Measurements from ENCODE around the gene MED29.
"Not testable (repeated sequence)": the region's sequence is repeated elsewhere in the genome, so short reads cannot be mapped to it uniquely, and the experiment has no call there.

MED29 gene

DNA sequence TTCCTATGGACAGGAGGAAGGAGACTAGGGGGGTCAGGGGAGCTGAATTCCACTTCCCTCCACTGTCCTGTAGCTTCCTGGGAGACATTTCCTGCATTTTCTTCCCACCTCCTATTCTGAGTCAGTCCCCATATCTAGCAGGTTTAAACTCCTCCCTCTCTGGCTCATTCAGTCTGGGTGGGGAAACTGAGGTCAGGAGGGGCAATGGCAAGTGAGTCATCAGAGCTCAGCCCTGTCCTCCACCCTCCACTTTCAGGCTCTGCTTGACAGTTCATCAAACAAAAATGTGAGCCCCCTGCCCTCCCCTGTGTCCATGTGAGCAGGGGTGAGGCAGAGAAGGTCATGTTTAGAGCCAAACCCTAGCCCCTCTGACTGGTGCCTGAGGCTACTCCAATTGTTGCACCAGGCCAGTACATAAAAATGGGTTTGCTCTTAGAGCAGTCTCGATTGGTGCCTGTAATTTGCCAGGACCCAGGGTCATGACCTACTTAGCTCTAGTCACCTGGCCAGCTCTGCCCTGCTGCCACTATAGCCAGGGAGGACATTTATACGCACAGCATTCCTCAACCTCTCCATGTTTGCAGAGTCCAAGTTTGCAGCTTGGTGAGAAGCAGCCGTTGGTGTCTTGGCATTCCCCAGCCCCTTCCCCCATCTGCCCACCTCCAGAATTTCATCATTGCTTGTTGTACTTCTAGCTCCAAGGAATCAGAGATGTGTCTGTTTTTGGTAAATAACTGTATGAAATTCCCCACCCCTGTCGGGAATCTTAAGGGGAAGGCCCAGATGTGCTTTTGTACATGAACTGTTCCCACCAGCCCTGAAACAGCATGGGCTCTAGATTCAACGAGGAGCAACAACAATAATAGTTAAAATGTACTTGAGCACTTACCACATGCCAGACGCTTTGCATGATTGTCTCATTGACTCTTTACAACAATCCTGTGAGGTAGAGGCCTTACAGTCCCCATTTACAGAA is 28.2 kb upstream of the MED29 start:
- Mint-ChIP-seq H3K9me3 (no peaks in the 10 kb centered on the region), H3K27ac (peak overlapping the region; percentile 41), H3K27me3 (no peaks in the 10 kb centered on the region), H3K4me1 (no peaks in the 10 kb centered on the region), H3K36me3 (peaks cover 11% of the 10 kb centered on the region), H3K4me3 (no peak overlapping the region)

DNA sequence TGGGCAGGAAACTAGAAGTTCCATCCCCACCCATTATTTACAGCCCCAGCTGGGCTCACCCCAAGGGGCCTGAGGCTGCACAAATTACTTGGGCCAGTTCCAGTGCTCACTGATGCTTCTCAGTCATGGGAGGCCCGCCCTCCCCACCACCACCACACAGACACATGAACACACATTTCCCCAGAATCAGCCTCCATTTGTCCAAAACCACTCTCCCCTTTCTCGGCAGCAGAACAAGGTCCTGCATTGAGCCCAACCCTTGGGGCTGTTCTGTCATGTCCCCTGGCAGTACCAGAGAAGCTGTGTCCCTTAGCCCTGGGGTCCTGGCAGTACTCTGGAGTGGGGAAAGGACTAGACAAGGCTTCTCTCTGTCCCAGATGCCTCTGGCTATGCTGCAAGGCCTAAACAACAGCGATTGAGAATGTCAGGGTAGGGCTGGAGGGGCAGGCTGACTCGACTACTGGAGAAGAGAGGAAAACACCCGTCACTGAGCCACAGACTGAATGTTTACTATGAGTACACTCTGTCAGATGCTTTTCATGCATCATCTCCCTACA is 27.2 kb upstream of the MED29 start:
- Mint-ChIP-seq H3K4me1 (no peaks in the 10 kb centered on the region), H3K27ac (no peak overlapping the region), H3K27me3 (no peaks in the 10 kb centered on the region), H3K9me3 (no peaks in the 10 kb centered on the region), H3K36me3 (peaks cover 11% of the 10 kb centered on the region), H3K4me3 (no peak overlapping the region)

DNA sequence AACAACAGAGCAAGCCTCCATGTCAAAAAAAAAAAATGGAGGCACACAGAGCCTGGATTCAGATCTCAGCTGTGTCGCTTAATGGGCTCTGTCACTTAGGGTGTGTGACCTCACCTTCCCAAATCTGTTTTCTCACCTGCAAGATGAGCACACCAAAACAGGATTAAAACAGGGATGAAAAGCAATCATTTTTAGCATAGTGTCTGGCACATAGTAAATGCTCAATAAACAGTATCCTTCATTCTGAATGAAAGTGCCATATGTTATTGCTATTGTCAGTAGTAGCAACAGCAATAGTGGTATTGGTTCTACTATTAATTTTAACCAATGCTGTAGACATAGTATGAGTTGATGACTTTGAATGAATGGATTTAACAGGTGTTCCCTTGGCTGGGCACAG is 25.6 kb upstream of the MED29 start:
- Mint-ChIP-seq H3K36me3 (peaks cover 8% of the 10 kb centered on the region), H3K27me3 (no peaks in the 10 kb centered on the region), H3K4me1 (no peaks in the 10 kb centered on the region), H3K4me3 (no peak overlapping the region), H3K27ac (no peak overlapping the region), H3K9me3 (no peaks in the 10 kb centered on the region)

DNA sequence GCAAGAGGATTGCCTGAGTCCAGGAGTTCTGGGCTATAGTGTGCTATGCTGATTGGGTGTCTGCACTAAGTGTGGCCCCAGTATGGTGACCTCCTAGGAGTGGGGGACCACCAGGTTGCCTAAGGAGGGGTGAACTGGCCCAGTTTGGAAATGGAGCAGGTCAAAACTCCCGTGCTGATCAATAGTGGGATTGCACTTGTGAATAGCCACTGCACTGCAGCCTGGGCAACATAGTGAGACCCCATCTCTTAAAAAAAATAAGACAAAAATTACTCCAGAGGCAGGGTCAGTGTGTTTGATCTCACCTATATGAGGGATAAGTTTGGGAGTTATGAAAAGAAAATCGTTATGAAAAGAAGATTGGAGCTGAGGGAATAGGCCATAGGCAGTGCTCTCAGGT is 22.0 kb upstream of the MED29 start:
- H3K9me3 Mint-ChIP-seq = no peaks in the 10 kb centered on the region
- no peak overlapping the region for H3K4me3 Mint-ChIP-seq
- no peaks in the 10 kb centered on the region for H3K4me1 Mint-ChIP-seq
- H3K27ac Mint-ChIP-seq = no peak overlapping the region
- peaks cover 10% of the 10 kb centered on the region for H3K36me3 Mint-ChIP-seq
- H3K27me3 Mint-ChIP-seq = no peaks in the 10 kb centered on the region

DNA sequence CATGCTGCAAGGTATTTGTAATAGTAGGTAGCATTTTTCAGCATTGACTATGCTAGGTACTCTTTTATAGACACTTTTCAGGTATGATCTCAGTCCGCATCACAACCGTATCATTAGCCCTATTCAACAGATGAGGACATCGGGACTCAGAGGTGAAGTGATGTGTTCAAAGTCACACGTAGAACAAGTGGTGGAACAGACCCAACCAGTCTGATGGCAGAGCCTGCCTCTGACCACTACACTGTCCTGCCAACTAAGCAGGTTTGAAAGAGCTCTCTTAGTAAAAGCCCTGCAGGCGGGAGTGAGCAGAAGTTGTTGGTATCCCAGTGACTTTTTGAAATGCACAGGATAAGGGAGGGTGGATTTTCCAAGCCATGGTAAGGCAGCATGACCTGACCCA is 20.4 kb upstream of the MED29 start:
- H3K9me3 Mint-ChIP-seq = no peaks in the 10 kb centered on the region
- no peaks in the 10 kb centered on the region for H3K27me3 Mint-ChIP-seq
- peaks cover 12% of the 10 kb centered on the region for H3K36me3 Mint-ChIP-seq
- H3K4me1 Mint-ChIP-seq = no peaks in the 10 kb centered on the region
- no peak overlapping the region for H3K27ac Mint-ChIP-seq
- H3K4me3 Mint-ChIP-seq = no peak overlapping the region

DNA sequence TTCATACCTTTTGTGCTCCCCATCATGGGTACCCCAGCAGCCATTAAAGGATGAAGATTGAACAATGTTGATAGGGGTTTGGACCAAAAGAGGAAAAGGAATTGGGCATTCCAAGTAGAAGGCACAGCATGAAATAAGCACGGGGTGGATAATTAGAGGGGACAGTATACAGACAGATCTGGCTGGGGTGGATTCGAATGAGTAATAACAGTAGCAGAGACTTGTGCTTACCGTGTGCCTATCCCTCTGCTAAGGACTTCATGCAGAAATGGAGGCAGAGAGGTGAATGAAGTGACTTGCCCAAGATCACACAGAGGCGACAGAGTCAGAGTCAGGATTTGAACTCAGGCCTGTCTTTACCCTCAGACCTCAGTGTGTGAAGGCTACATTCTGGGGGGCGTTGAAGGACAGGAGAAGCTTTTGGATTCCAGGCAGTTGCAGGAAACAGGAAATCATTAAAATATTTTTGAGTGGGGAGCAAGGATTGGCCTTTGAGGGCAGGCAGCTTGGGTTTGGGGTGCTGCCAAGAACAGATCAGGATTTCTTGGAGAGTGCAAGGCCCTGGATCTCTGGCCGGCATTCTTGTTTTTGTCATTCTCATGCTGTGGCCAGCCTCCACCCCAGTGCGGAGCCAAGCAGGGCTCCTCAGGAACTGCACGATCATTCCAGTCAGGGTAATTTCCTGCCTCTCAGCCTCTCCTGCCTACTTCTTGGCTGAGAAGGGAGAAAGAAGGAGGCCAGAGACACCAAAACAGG is 19.0 kb upstream of the MED29 start:
- Mint-ChIP-seq H3K9me3 (no peaks in the 10 kb centered on the region), H3K27ac (peak overlapping the region; percentile 2), H3K4me3 (no peak overlapping the region), H3K27me3 (no peaks in the 10 kb centered on the region), H3K4me1 (no peaks in the 10 kb centered on the region), H3K36me3 (peaks cover 15% of the 10 kb centered on the region)

DNA sequence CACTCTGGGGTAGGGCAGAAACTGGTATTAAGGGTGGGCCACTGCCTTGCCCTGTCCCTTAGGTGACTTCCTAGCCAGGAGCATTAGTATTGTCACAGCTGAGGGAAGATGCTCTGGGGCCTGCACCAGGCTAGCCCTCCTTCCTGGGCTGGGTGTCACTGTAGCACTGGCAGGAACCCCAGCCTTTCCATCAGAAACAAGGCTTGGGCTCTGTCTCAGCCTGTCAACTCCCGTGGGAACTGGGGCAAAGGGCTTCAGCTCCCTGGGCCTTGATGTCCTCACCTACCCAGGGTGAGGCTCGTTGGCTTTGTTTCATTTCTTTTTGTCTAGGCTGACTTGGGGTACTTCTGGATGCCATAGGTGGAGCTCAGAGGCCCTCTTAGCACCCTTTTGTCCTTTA is 18.2 kb upstream of the MED29 start:
- no peaks in the 10 kb centered on the region for H3K9me3 Mint-ChIP-seq
- H3K27ac Mint-ChIP-seq = no peak overlapping the region
- H3K4me3 Mint-ChIP-seq = no peak overlapping the region
- H3K36me3 Mint-ChIP-seq = peaks cover 15% of the 10 kb centered on the region
- no peaks in the 10 kb centered on the region for H3K27me3 Mint-ChIP-seq
- H3K4me1 Mint-ChIP-seq = no peaks in the 10 kb centered on the region

DNA sequence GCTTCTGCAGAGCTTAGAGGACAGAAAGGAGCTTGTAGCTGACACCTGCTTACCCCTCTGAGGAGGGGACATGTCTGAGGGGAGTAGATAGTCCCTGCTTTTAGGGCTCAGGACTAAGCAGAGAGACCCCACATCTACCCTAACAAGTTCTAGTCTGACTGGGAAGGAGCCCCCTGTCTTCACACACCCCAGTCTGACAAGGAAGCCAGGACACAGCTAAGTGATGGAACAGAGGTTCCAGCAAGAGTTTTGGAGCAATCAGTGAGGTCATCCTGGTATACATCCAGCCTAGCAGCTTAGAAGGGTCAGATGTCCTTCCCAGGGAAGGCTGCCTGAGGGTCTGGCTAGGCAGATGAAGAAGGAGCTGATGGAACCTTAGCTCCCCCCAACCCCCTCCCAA is 15.2 kb upstream of the MED29 start:
- H3K4me3 Mint-ChIP-seq = no peak overlapping the region
- H3K27me3 Mint-ChIP-seq = no peaks in the 10 kb centered on the region
- H3K36me3 Mint-ChIP-seq = peaks cover 17% of the 10 kb centered on the region
- H3K9me3 Mint-ChIP-seq = no peaks in the 10 kb centered on the region
- H3K27ac Mint-ChIP-seq = no peak overlapping the region
- no peaks in the 10 kb centered on the region for H3K4me1 Mint-ChIP-seq

DNA sequence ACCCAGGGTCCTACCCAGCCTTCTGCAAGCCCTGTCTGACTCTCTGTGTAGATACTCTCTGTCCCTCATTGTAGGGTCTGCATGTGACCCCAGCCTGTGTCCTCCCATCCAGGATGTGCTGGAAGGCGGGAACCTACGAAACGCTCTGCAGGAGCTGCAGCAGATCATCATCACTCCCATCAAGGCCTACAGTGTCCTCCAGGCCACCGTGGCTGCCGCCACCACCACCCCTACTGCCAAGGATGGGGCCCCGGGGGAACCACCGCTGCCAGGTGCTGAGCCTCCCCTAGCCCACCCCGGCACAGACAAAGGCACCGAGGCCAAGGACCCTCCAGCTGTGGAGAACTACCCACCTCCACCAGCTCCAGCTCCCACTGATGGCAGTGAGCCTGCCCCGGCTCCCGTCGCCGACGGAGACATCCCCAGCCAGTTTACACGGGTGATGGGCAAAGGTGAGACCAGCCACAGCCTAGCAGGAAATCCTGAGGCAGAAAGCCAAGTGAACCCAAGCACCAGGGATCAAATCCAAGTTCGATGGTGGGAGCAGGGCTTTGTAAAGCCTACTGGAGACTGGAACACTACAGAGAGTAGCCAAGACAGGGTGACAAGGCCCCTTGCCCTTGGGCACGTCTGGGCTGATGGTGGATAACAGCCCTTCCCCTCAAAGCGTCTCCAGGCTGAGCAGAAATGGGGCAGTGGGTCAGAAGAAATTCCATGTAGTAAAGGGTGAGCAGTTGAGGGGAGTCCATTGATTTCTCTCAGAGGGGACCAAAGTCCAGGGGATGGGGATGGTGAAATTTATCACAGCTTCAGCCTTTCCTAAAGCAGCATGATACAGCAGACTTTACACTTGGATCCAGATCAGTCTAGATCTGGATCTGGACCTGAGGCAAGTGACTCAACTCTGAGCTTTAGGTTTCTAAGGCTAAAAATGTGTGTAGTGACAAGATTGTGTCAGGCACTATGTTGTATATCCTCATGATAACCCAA is 13.5 kb upstream of the MED29 start:
- peaks cover 20% of the 10 kb centered on the region for H3K36me3 Mint-ChIP-seq
- H3K27ac Mint-ChIP-seq = no peak overlapping the region
- no peaks in the 10 kb centered on the region for H3K4me1 Mint-ChIP-seq

DNA sequence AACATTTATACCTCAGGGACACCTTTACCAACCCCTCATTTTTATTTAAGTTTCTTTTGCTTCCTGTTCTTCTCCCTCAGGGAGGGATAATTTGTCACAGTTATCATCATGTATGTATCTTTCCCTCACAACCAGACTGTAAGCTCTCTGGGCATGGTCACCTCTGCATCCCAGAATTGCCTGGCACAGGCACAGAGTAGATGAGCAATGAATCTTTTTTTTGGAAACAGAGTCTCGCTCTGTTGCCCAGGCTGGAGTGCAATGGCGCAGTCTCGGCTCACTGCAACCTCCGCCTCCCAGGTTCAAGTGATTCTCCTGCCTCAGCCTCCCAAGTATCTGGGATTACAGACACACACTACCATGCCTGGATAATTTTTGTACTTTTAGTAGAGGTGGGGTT is 11.8 kb upstream of the MED29 start:
- H3K27me3 Mint-ChIP-seq, H3K9me3 Mint-ChIP-seq, H3K4me3 Mint-ChIP-seq, H3K27ac Mint-ChIP-seq, H3K4me1 Mint-ChIP-seq: not testable (repeated sequence)
- H3K36me3 Mint-ChIP-seq = peaks cover 20% of the 10 kb centered on the region

More for the DNA sequence above, 13.5 kb upstream of the MED29 start:
- Mint-ChIP-seq H3K27me3 (no peaks in the 10 kb centered on the region), H3K4me3 (no peak overlapping the region), H3K9me3 (no peaks in the 10 kb centered on the region)

DNA sequence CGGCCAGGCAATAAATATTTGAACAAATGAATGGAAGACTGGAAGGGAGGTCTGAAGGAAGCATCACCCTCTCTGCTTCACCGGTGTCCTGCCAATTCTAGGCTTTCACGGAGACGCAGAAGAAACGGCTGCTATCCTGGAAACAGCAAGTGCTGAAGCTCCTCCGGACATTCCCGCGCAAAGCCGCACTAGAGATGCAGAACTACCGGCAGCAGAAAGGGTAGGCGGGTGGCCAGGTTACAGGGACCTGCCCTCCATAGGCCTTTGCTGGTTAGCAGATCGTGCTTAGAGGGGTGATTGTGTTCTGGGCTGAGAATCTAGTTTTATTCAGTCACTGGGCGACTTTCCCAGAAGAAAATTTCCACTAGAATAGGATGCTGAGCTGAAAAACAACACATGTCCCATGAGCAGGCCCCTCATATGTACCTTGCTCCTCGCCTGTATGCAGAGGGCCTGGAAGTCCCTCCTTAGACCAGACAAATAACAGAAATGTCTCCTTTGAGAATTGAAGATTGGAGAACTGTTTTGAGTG is 11.2 kb upstream of the MED29 start:
- H3K27me3 Mint-ChIP-seq = no peaks in the 10 kb centered on the region
- no peaks in the 10 kb centered on the region for H3K4me1 Mint-ChIP-seq
- no peak overlapping the region for H3K27ac Mint-ChIP-seq
- H3K9me3 Mint-ChIP-seq = no peaks in the 10 kb centered on the region
- H3K36me3 Mint-ChIP-seq = peaks cover 18% of the 10 kb centered on the region
- H3K4me3 Mint-ChIP-seq = no peak overlapping the region

DNA sequence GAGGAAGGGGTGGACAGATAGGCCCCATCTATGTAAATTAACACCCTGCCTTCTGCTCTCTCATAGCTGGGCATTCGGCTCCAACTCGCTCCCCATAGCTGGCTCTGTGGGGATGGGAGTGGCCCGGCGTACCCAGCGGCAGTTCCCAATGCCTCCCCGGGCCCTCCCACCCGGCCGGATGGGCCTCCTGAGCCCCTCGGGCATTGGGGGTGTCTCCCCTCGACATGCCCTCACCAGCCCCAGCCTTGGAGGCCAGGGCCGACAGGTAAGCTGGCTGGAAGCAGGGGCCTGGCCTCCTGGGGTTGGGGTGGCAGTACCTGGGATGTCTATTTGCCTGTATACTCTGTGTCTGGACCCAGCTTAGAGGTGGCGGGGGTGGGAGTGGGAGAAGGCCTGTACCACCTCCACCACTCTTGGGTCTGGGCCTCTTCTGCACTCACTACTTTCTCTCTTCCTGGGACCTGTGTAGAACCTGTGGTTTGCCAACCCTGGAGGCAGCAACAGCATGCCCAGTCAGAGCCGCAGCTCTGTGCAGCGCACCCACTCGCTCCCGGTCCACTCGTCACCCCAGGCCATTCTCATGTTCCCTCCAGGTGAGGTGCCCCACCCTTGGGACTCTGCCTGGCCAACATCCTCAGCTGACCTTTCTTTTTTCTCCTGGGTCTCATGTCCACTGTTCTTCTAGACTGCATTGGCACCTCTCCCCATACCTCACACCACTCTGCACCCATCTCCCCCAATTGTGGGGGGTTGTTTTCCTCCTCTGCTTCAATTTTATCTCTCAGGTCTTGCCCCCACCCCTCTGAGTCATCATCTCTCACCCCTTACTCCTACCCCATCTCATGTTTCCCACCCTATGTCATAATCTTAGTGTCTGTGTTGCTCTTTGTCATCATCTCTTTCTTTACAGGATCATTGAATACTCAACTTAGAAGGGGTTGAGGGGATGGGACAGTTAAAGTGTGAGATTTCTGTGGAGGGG is 10.4 kb upstream of the MED29 start:
- Mint-ChIP-seq H3K4me3 (no peak overlapping the region), H3K36me3 (peaks cover 19% of the 10 kb centered on the region), H3K27me3 (no peaks in the 10 kb centered on the region), H3K9me3 (no peaks in the 10 kb centered on the region), H3K27ac (peak overlapping the region; percentile 59), H3K4me1 (no peaks in the 10 kb centered on the region)

DNA sequence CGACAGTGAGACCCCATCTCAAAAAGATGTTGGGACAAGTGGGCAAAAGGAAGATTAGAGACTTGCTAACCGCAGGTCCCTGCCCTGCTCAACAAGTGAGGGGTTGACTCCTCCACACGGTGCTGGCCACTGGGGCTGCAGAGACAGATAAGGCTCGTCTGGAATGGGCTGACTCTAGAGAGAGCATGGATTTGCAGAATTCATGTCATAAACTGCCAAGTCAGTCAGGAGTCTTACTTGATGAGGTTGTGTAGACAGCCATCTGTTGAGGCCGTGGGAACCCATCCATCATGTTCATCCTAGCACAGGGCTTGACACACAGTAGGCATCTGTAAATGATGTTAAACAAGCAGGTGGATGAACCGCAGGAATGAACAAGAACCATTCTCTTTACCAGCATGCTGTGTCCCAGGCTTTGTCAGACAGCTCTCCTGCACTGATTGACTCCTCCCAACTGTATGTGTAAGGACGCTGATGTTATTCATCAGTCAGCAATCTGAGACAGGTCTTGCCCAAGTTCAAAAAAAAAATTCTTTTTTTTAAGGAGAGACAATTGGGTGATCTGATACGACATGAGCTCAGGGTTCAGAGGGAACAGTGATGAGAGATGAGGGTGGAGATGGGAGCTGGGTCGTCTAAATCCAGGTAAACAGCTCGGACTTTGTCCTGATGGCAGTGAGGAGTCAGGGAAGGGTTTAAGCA is 9.1 kb upstream of the MED29 start:
- peak overlapping the region; percentile 12 for H3K27ac Mint-ChIP-seq
- no peaks in the 10 kb centered on the region for H3K9me3 Mint-ChIP-seq
- H3K36me3 Mint-ChIP-seq = peaks cover 21% of the 10 kb centered on the region
- H3K4me1 Mint-ChIP-seq = no peaks in the 10 kb centered on the region
- no peaks in the 10 kb centered on the region for H3K27me3 Mint-ChIP-seq
- H3K4me3 Mint-ChIP-seq = no peak overlapping the region
